SK-N-SH treated with all-trans-retinoic acid at 6 μM for 48 hours (cell line): ENCODE results near the gene UQCRC2.

Experiments
- ATAC-seq: fragments of 200-7000 bp; cut with Tn5 transposase; 3 replicates; pipeline ENCODE4 v1.9.1; 2020; ENCODE audit warnings: mild to moderate bottlenecking, moderate library complexity
- ARNTL ChIP-seq: fragments of 450-650 bp; formaldehyde crosslinking; IDR thresholded peaks from 2 replicates; pipeline ENCODE4 v1.5.0; 2020; ENCODE audit warnings: low read depth, mild to moderate bottlenecking, moderate library complexity, borderline replicate concordance
- BACH2 ChIP-seq: fragments of 250-450 bp; sonication (Bioruptor Pico); IDR thresholded peaks from 2 replicates; pipeline ENCODE4 v1.9.0; 2021; ENCODE audit warnings: mild to moderate bottlenecking, borderline replicate concordance
- CSDC2 ChIP-seq: fragments of 250-450 bp; sonication (Bioruptor Pico); IDR thresholded peaks from 2 replicates; pipeline ENCODE4 v1.5.0; 2020; ENCODE audit warnings: mild to moderate bottlenecking, moderate library complexity
- ESRRG ChIP-seq: fragments of 250-450 bp; sonication (Bioruptor Pico); IDR thresholded peaks from 2 replicates; pipeline ENCODE4 v1.6.1; 2021; ENCODE audit warnings: mild to moderate bottlenecking
- ISL1 ChIP-seq: fragments of 250-450 bp; sonication (Bioruptor Pico); IDR thresholded peaks from 2 replicates; pipeline ENCODE4 v2.1.2; 2022; ENCODE audit warnings: mild to moderate bottlenecking, moderate library complexity
- PPARA ChIP-seq: fragments of 250-450 bp; sonication (Bioruptor Pico); IDR thresholded peaks from 2 replicates; pipeline ENCODE4 v1.5.0; 2020; ENCODE audit warnings: mild to moderate bottlenecking, borderline replicate concordance
- RARB ChIP-seq: fragments of 250-450 bp; sonication (Bioruptor Pico); IDR thresholded peaks from 2 replicates; pipeline ENCODE4 v1.8.0; 2021; ENCODE audit warnings: mild to moderate bottlenecking, moderate library complexity
- SNAI2 ChIP-seq: fragments of 250-450 bp; sonication (Bioruptor Pico); IDR thresholded peaks from 2 replicates; pipeline ENCODE4 v1.5.0; 2020; ENCODE audit warnings: mild to moderate bottlenecking, moderate library complexity
- TCF4 ChIP-seq: fragments of 250-450 bp; sonication (Bioruptor Pico); IDR thresholded peaks from 2 replicates; pipeline ENCODE4 v1.8.0; 2021; ENCODE audit warnings: mild to moderate bottlenecking, moderate library complexity, borderline replicate concordance
- TOX ChIP-seq: fragments of 250-450 bp; sonication (Bioruptor Pico); IDR thresholded peaks from 2 replicates; pipeline ENCODE4 v1.8.0; 2021; ENCODE audit warnings: mild to moderate bottlenecking, moderate library complexity, borderline replicate concordance
- ZC3H10 ChIP-seq: fragments of 250-450 bp; sonication (Bioruptor Pico); IDR thresholded peaks from 2 replicates; pipeline ENCODE4 v1.5.1; 2021; ENCODE audit warnings: mild to moderate bottlenecking, moderate library complexity
- ZFP3 ChIP-seq: fragments of 250-450 bp; sonication (Bioruptor Pico); IDR thresholded peaks from 2 replicates; pipeline ENCODE4 v1.5.0; 2020; ENCODE audit warnings: mild to moderate bottlenecking, moderate library complexity
- ZFP30 ChIP-seq: fragments of 450-650 bp; formaldehyde crosslinking; IDR thresholded peaks from 2 replicates; pipeline ENCODE4 v1.5.0; 2022; ENCODE audit warnings: mild to moderate bottlenecking, moderate library complexity
- ZNF565 ChIP-seq: fragments of 450-650 bp; formaldehyde crosslinking; conservative IDR thresholded peaks from 2 replicates; pipeline ENCODE4 v1.5.0; 2020; ENCODE audit warnings: low read depth, mild to moderate bottlenecking, moderate library complexity
- ZNF70 ChIP-seq: fragments of 450-650 bp; formaldehyde crosslinking; IDR thresholded peaks from 2 replicates; pipeline ENCODE4 v1.5.0; 2020; ENCODE audit warnings: mild to moderate bottlenecking, moderate library complexity
- TF ChIP-seq, protein P1 (sequence below): fragments of 250-450 bp; sonication (Bioruptor Pico); IDR thresholded peaks from 2 replicates; pipeline ENCODE4 v1.5.1; 2021; ENCODE audit warnings: mild to moderate bottlenecking, moderate library complexity
- TF ChIP-seq, protein P2 (sequence below): fragments of 250-450 bp; sonication (Bioruptor Pico); IDR thresholded peaks from 2 replicates; pipeline ENCODE4 v1.8.0; 2021; ENCODE audit warnings: low read depth, mild to moderate bottlenecking, moderate library complexity, borderline replicate concordance
- TF ChIP-seq, protein P3 (sequence below): fragments of 250-450 bp; sonication (Bioruptor Pico); IDR thresholded peaks from 2 replicates; pipeline ENCODE4 v1.8.0; 2020; ENCODE audit warnings: mild to moderate bottlenecking, moderate library complexity, borderline replicate concordance
- TF ChIP-seq, protein P4 (sequence below): fragments of 250-450 bp; sonication (Bioruptor Pico); IDR thresholded peaks from 2 replicates; pipeline ENCODE4 v1.5.0; 2020; ENCODE audit warnings: mild to moderate bottlenecking, moderate library complexity
- TF ChIP-seq, protein P5 (sequence below): fragments of 250-450 bp; sonication (Bioruptor Pico); IDR thresholded peaks from 2 replicates; pipeline ENCODE4 v1.5.1; 2020; ENCODE audit warnings: low read depth, mild to moderate bottlenecking, moderate library complexity

The UQCRC2 gene

DNA sequence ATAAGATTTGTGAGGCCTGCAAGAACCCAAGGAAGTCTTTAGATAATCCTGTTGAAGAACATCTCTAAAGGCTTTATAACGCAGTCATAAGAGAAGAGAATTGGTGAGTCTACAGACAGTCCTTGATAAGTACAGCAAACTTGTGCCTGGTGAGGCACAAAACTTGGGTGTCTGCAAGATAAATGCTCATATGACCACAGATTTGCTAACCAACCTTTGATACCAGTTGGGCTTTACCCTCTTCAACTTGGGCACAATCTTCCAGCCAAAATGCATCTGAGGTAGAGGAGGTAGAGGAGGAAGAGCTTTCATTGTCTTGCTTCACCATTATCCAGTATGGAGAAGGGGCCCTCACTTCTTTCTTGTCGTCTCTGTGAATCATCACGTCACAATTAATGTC lies 30.9 kb downstream of the UQCRC2 start:
- no peak for ATAC-seq

DNA sequence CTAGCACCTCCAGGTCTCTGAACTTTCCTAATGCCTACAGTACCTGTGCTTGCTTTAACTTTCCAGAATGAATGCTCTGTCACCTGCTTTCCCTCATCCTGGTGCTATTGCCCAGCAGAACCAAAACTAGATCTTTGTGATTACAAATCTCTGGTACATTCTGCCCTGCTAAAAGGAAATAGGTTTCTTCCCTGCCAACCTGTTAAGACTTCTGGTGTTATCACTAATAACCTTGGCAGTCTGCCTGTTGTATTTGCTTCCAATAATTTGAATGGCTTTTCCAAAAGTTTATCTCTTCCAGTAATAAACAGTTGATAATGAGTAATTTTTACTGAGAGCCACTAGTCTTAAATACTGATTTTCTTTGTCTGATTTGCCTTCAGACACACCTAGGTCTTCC lies 32.4 kb downstream of the UQCRC2 start:
- no peak for ATAC-seq
- no peak for TF ChIP-seq ZFP30
- TF ChIP-seq ZFP3 (CRISPR knock-in tag): no peak
- TF ChIP-seq, protein P1, sequence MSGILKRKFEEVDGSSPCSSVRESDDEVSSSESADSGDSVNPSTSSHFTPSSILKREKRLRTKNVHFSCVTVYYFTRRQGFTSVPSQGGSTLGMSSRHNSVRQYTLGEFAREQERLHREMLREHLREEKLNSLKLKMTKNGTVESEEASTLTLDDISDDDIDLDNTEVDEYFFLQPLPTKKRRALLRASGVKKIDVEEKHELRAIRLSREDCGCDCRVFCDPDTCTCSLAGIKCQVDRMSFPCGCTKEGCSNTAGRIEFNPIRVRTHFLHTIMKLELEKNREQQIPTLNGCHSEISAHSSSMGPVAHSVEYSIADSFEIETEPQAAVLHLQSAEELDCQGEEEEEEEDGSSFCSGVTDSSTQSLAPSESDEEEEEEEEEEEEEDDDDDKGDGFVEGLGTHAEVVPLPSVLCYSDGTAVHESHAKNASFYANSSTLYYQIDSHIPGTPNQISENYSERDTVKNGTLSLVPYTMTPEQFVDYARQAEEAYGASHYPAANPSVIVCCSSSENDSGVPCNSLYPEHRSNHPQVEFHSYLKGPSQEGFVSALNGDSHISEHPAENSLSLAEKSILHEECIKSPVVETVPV (CRISPR knock-in tag): no peak
- TF ChIP-seq SNAI2: no peak
- TF ChIP-seq, protein P2, sequence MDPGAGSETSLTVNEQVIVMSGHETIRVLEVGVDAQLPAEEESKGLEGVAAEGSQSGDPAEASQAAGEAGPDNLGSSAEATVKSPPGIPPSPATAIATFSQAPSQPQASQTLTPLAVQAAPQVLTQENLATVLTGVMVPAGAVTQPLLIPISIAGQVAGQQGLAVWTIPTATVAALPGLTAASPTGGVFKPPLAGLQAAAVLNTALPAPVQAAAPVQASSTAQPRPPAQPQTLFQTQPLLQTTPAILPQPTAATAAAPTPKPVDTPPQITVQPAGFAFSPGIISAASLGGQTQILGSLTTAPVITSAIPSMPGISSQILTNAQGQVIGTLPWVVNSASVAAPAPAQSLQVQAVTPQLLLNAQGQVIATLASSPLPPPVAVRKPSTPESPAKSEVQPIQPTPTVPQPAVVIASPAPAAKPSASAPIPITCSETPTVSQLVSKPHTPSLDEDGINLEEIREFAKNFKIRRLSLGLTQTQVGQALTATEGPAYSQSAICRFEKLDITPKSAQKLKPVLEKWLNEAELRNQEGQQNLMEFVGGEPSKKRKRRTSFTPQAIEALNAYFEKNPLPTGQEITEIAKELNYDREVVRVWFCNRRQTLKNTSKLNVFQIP (CRISPR knock-in tag): no peak
- TF ChIP-seq ISL1: no peak
- no peak for TF ChIP-seq ZNF565 (CRISPR knock-in tag)
- TF ChIP-seq, protein P3, sequence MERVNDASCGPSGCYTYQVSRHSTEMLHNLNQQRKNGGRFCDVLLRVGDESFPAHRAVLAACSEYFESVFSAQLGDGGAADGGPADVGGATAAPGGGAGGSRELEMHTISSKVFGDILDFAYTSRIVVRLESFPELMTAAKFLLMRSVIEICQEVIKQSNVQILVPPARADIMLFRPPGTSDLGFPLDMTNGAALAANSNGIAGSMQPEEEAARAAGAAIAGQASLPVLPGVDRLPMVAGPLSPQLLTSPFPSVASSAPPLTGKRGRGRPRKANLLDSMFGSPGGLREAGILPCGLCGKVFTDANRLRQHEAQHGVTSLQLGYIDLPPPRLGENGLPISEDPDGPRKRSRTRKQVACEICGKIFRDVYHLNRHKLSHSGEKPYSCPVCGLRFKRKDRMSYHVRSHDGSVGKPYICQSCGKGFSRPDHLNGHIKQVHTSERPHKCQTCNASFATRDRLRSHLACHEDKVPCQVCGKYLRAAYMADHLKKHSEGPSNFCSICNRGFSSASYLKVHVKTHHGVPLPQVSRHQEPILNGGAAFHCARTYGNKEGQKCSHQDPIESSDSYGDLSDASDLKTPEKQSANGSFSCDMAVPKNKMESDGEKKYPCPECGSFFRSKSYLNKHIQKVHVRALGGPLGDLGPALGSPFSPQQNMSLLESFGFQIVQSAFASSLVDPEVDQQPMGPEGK: no peak
- TF ChIP-seq ZNF70 (CRISPR knock-in tag): no peak
- no peak for TF ChIP-seq CSDC2
- TF ChIP-seq RARB (CRISPR knock-in tag): no peak
- TF ChIP-seq, protein P4, sequence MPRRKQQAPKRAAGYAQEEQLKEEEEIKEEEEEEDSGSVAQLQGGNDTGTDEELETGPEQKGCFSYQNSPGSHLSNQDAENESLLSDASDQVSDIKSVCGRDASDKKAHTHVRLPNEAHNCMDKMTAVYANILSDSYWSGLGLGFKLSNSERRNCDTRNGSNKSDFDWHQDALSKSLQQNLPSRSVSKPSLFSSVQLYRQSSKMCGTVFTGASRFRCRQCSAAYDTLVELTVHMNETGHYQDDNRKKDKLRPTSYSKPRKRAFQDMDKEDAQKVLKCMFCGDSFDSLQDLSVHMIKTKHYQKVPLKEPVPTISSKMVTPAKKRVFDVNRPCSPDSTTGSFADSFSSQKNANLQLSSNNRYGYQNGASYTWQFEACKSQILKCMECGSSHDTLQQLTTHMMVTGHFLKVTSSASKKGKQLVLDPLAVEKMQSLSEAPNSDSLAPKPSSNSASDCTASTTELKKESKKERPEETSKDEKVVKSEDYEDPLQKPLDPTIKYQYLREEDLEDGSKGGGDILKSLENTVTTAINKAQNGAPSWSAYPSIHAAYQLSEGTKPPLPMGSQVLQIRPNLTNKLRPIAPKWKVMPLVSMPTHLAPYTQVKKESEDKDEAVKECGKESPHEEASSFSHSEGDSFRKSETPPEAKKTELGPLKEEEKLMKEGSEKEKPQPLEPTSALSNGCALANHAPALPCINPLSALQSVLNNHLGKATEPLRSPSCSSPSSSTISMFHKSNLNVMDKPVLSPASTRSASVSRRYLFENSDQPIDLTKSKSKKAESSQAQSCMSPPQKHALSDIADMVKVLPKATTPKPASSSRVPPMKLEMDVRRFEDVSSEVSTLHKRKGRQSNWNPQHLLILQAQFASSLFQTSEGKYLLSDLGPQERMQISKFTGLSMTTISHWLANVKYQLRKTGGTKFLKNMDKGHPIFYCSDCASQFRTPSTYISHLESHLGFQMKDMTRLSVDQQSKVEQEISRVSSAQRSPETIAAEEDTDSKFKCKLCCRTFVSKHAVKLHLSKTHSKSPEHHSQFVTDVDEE: no peak
- no peak for TF ChIP-seq ZC3H10 (CRISPR knock-in tag)

More for the DNA sequence above, 30.9 kb downstream of the UQCRC2 start:
- no peak for TF ChIP-seq CSDC2
- TF ChIP-seq, protein P4: no peak
- TF ChIP-seq, protein P5, sequence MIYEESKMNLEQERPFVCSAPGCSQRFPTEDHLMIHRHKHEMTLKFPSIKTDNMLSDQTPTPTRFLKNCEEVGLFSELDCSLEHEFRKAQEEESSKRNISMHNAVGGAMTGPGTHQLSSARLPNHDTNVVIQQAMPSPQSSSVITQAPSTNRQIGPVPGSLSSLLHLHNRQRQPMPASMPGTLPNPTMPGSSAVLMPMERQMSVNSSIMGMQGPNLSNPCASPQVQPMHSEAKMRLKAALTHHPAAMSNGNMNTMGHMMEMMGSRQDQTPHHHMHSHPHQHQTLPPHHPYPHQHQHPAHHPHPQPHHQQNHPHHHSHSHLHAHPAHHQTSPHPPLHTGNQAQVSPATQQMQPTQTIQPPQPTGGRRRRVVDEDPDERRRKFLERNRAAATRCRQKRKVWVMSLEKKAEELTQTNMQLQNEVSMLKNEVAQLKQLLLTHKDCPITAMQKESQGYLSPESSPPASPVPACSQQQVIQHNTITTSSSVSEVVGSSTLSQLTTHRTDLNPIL (CRISPR knock-in tag): no peak
- no peak for TF ChIP-seq ISL1
- TF ChIP-seq ESRRG: no peak
- TF ChIP-seq, protein P1 (CRISPR knock-in tag): no peak
- TF ChIP-seq ZFP3 (CRISPR knock-in tag): no peak
- no peak for TF ChIP-seq RARB (CRISPR knock-in tag)
- TF ChIP-seq, all 23 proteins: peak for 0

DNA sequence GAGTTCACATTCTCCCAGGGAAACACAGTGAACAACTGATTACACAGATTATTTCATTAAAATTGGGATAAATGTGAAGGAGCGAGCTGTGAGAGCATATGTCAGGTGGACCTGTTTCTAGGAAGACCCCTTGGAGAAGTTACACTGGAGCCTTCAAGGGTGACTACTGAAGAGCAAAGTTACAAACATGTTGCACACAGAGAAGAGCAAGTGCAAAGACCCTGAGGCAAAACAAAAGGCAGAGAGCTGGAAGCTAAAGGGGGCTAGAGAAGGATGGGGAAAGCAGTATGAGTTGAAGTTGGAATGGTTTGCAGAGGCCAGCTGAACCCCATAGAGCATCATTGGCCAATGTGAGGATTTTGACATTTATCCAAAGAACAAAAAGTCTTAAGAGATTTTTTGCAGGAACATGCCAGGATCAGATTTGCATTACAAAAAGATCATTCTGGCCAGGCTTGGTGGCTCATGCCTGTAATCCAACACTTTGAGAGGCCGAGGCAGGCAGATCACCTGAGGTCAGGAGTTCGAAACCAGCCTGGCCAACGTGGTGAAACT lies 33.6 kb downstream of the UQCRC2 start:
- ATAC-seq: no peak
- TF ChIP-seq ARNTL: no peak
- no peak for TF ChIP-seq ZFP3 (CRISPR knock-in tag)
- TF ChIP-seq ZC3H10 (CRISPR knock-in tag): no peak
- TF ChIP-seq, protein P1 (CRISPR knock-in tag): no peak
- TF ChIP-seq PPARA (CRISPR knock-in tag): no peak
- no peak for TF ChIP-seq RARB (CRISPR knock-in tag)
- no peak for TF ChIP-seq BACH2 (CRISPR knock-in tag)
- no peak for TF ChIP-seq ZNF70 (CRISPR knock-in tag)
- no peak for TF ChIP-seq TOX (CRISPR knock-in tag)
- TF ChIP-seq CSDC2: no peak
- no peak for TF ChIP-seq ZFP30
- TF ChIP-seq TCF4 (CRISPR knock-in tag): no peak
- no peak for TF ChIP-seq ZNF565 (CRISPR knock-in tag)
